Activated CD4-positive, alpha-beta T cell treated with anti-CD3 and anti-CD28 coated beads for 24 hours (primary cell): ENCODE measurements around the gene ATP1B1.
A peak's percentile ranks its signal among the peaks of the same experiment; 100 is the strongest.

Experiments
- DNase-seq, 2 donors: peaks; one replicate each; pipeline ENCODE4 v3.0.0-alpha.2; 2020; ENCODE audit warnings: low read depth in 2 of 2

The ATP1B1 gene

GRCh38 chr1:169106095-169106920, at the start of gene ATP1B1:
TSS of gene ATP1B1 (plus strand) at chr1:169106690. CDS start at chr1:169106830, 140 bp downstream.
- peak; percentile 68 to 69 for DNase-seq

- DNase-seq, result no peak
Measured at GRCh38 chr1:169059421-169059820, 47.1 kb upstream of the ATP1B1 start.

- DNase-seq, result no peak
Measured at GRCh38 chr1:169060043-169060722, 46.3 kb upstream of the ATP1B1 start.

- DNase-seq, result no peak
Measured at GRCh38 chr1:169060919-169061639, 45.4 kb upstream of the ATP1B1 start.

- no peak for DNase-seq
Measured at GRCh38 chr1:169062152-169062551, 44.3 kb upstream of the ATP1B1 start.

GRCh38 chr1:169064103-169064502, 42.4 kb upstream of the ATP1B1 start:
- no peak for DNase-seq

GRCh38 chr1:169070547-169070946, 35.9 kb upstream of the ATP1B1 start:
- DNase-seq, result no peak

- DNase-seq, result no peak
Measured at GRCh38 chr1:169070958-169071357, 35.5 kb upstream of the ATP1B1 start.

- DNase-seq, result no peak
Measured at GRCh38 chr1:169072945-169073725, 33.4 kb upstream of the ATP1B1 start.

GRCh38 chr1:169078163-169078883, 28.2 kb upstream of the ATP1B1 start:
- no peak for DNase-seq

- no peak for DNase-seq
Measured at GRCh38 chr1:169081503-169082123, 24.9 kb upstream of the ATP1B1 start.

- DNase-seq, result no peak
Measured at GRCh38 chr1:169085911-169086310, 20.6 kb upstream of the ATP1B1 start.

- no peak for DNase-seq
Measured at GRCh38 chr1:169086603-169087455, 19.7 kb upstream of the ATP1B1 start.

GRCh38 chr1:169087876-169088275, 18.6 kb upstream of the ATP1B1 start:
- no peak for DNase-seq

GRCh38 chr1:169089776-169090175, 16.7 kb upstream of the ATP1B1 start:
- DNase-seq, result no peak

- no peak for DNase-seq
Measured at GRCh38 chr1:169090308-169090899, 16.1 kb upstream of the ATP1B1 start.

GRCh38 chr1:169090900-169091311, 15.6 kb upstream of the ATP1B1 start:
- DNase-seq, result no peak

- DNase-seq, result no peak
Measured at GRCh38 chr1:169091480-169091941, 15.0 kb upstream of the ATP1B1 start.

GRCh38 chr1:169092399-169092798, 14.1 kb upstream of the ATP1B1 start:
- no peak for DNase-seq
